ENCODE measurements around the gene MYOZ1. TPM values are rescaled to one million over a fixed set of nuclear protein-coding genes. Genes with fewer than 3 reads are reported as not detected.

The MYOZ1 gene
- total and polyA plus RNA-seq, 2 of the 8 experiments (the other 6 are each of a cell fraction or from before 2014, with no cell fraction given), result 2.6 to 3.3 TPM

- TF ChIP-seq ATF2 (IDR thresholded peaks at IDR 0.05; ENCODE audit: low read length), result no peak
- TF ChIP-seq BCL11A (IDR thresholded peaks at IDR 0.05; ENCODE audit: low read depth in 2 of 2, low read length in 2 of 2), result no peak
- no peak for TF ChIP-seq CTCF (IDR thresholded peaks at IDR 0.05; ENCODE audit: control extremely low read depth in 1 of 3, insufficient read depth in 1 of 3, low read depth in 1 of 3, low read length in 3 of 3)
Observed at GRCh38 chr10:73588656-73589055, 52.6 kb downstream of the MYOZ1 start (continued).
